GM18907 (cell line): ENCODE measurements around the gene NUBPL.

Experiments
- ATAC-seq: cut with Tn5 transposase; IDR thresholded peaks from one replicate; pipeline ENCODE4 v1.9.1; 2021; ENCODE audit warnings: mild to moderate bottlenecking, moderate library complexity; ENCODE audit not compliant: unreplicated experiment

The NUBPL gene

GRCh38 chr14:31902945-31903646, 341.9 kb downstream of the NUBPL start:
- no peak for ATAC-seq

- no peak for ATAC-seq
These were observed 348.8 kb downstream of the NUBPL start for GRCh38 chr14:31909977-31910376.
